CD4-positive, alpha-beta T cell treated with Interferon gamma for 1 hour (primary cell): ENCODE measurements around the gene AFF3.
"Not testable (repeated sequence)": the region's sequence is repeated elsewhere in the genome, so short reads cannot be mapped to it uniquely, and the experiment has no call there.

ENCODE experiments used
- DNase-seq: peaks from one replicate; pipeline ENCODE4 v3.0.0-alpha.2; 2020

AFF3 gene

GRCh38 chr2:99776906-99777646 lies 365.3 kb downstream of the AFF3 start:
- DNase-seq, result no peak

- DNase-seq, result no peak
These were observed 366.0 kb downstream of the AFF3 start for GRCh38 chr2:99776206-99776905.

- DNase-seq, result no peak
These were observed 366.8 kb downstream of the AFF3 start for GRCh38 chr2:99775585-99775984.

- not testable (repeated sequence) for DNase-seq
These were observed 368.7 kb downstream of the AFF3 start for GRCh38 chr2:99773642-99774041.

GRCh38 chr2:99772591-99773331 lies 369.6 kb downstream of the AFF3 start:
- DNase-seq, result no peak

GRCh38 chr2:99771681-99772333 lies 370.6 kb downstream of the AFF3 start:
- DNase-seq, result peak; percentile 17

- DNase-seq, result no peak
These were observed 371.5 kb downstream of the AFF3 start for GRCh38 chr2:99770876-99771275.

- no peak for DNase-seq
These were observed 376.6 kb downstream of the AFF3 start for GRCh38 chr2:99765731-99766318.

- no peak for DNase-seq
These were observed 378.6 kb downstream of the AFF3 start for GRCh38 chr2:99763764-99764163.

- no peak for DNase-seq
These were observed 379.7 kb downstream of the AFF3 start for GRCh38 chr2:99762714-99763113.

- no peak for DNase-seq
These were observed 384.7 kb downstream of the AFF3 start for GRCh38 chr2:99757611-99758114.

- DNase-seq, result no peak
These were observed 386.3 kb downstream of the AFF3 start for GRCh38 chr2:99756059-99756458.

GRCh38 chr2:99754210-99754609 lies 388.2 kb downstream of the AFF3 start:
- DNase-seq, result no peak

- no peak for DNase-seq
These were observed 388.9 kb downstream of the AFF3 start for GRCh38 chr2:99753505-99753904.

GRCh38 chr2:99748344-99748743 lies 394.0 kb downstream of the AFF3 start:
- no peak for DNase-seq

GRCh38 chr2:99747842-99748241 lies 394.5 kb downstream of the AFF3 start:
- no peak for DNase-seq

- DNase-seq, result no peak
These were observed 399.2 kb downstream of the AFF3 start for GRCh38 chr2:99743146-99743545.

GRCh38 chr2:99737537-99737936 lies 404.9 kb downstream of the AFF3 start:
- no peak for DNase-seq

GRCh38 chr2:99735753-99736152 lies 406.6 kb downstream of the AFF3 start:
- no peak for DNase-seq

- DNase-seq, result not testable (repeated sequence)
These were observed 407.1 kb downstream of the AFF3 start for GRCh38 chr2:99735314-99735713.

- no peak for DNase-seq
These were observed 408.2 kb downstream of the AFF3 start for GRCh38 chr2:99734236-99734635.
